OCI-LY7 (cell line): ENCODE measurements around the gene MCF2L2.

Source experiments
- CTCF ChIP-seq: fragments of 200-600 bp; sonication (generic); conservative IDR thresholded peaks from 2 replicates; pipeline ENCODE4 v1.5.1; 2014; ENCODE audit warnings: mild to moderate bottlenecking, antibody characterized with exemption, low read length, moderate library complexity, mixed read lengths
- EZH2phosphoT487 ChIP-seq: fragments of 200-600 bp; sonication (generic); IDR thresholded peaks from 2 replicates; pipeline ENCODE4 v1.6.1; 2018; ENCODE audit warnings: low read depth, borderline replicate concordance, mild to moderate bottlenecking, mixed run types, antibody characterized with exemption, low read length, moderate library complexity, mixed read lengths

GRCh38 chr3:183318877-183319276 lies 109.5 kb downstream of the MCF2L2 start:
- TF ChIP-seq CTCF (no peak), EZH2phosphoT487 (no peak)
